Ishikawa (cell line): ENCODE results near the gene SNCAIP.

Source experiments
- CEBPB ChIP-seq: IDR thresholded peaks from 2 replicates; pipeline ENCODE4 v1.6.1; 2012
- CREB1 ChIP-seq: IDR thresholded peaks from 2 replicates; pipeline ENCODE4 v1.6.1; 2012; ENCODE audit warnings: low read depth
- MAX ChIP-seq: IDR thresholded peaks from 2 replicates; pipeline ENCODE4 v1.6.1; 2012
- TCF12 ChIP-seq: IDR thresholded peaks from 2 replicates; pipeline ENCODE4 v1.6.1; 2012; ENCODE audit warnings: low read depth
- TF ChIP-seq, protein P1 (sequence below): IDR thresholded peaks from 2 replicates; pipeline ENCODE4 v1.6.1; 2012; ENCODE audit warnings: low read depth, mild to moderate bottlenecking

- TF ChIP-seq, protein P1, sequence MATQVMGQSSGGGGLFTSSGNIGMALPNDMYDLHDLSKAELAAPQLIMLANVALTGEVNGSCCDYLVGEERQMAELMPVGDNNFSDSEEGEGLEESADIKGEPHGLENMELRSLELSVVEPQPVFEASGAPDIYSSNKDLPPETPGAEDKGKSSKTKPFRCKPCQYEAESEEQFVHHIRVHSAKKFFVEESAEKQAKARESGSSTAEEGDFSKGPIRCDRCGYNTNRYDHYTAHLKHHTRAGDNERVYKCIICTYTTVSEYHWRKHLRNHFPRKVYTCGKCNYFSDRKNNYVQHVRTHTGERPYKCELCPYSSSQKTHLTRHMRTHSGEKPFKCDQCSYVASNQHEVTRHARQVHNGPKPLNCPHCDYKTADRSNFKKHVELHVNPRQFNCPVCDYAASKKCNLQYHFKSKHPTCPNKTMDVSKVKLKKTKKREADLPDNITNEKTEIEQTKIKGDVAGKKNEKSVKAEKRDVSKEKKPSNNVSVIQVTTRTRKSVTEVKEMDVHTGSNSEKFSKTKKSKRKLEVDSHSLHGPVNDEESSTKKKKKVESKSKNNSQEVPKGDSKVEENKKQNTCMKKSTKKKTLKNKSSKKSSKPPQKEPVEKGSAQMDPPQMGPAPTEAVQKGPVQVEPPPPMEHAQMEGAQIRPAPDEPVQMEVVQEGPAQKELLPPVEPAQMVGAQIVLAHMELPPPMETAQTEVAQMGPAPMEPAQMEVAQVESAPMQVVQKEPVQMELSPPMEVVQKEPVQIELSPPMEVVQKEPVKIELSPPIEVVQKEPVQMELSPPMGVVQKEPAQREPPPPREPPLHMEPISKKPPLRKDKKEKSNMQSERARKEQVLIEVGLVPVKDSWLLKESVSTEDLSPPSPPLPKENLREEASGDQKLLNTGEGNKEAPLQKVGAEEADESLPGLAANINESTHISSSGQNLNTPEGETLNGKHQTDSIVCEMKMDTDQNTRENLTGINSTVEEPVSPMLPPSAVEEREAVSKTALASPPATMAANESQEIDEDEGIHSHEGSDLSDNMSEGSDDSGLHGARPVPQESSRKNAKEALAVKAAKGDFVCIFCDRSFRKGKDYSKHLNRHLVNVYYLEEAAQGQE = no peak
- TF ChIP-seq CEBPB (no peak), MAX (no peak), TCF12 (no peak), CREB1 (no peak)
Observed at GRCh38 chr5:122492675-122493074, 180.6 kb downstream of the SNCAIP start.
